Neural progenitor cell (in vitro differentiated cells): ENCODE results near the gene RHBDL1.

Experiments
- EZH2 ChIP-seq: fragments of 200-600 bp; sonication (generic); IDR thresholded peaks from 2 replicates; pipeline ENCODE4 v1.6.1; 2017; ENCODE audit warnings: antibody characterized with exemption, mild to moderate bottlenecking, moderate library complexity
- EZH2phosphoT487 ChIP-seq: fragments of 200-600 bp; sonication (generic); IDR thresholded peaks from 2 replicates; pipeline ENCODE4 v1.6.1; 2017; ENCODE audit warnings: antibody characterized with exemption
- TF ChIP-seq, protein P1 (sequence below): fragments of 200-600 bp; sonication (generic); IDR thresholded peaks from 2 replicates; pipeline ENCODE4 v1.5.1; 2017; ENCODE audit warnings: antibody characterized with exemption, mild to moderate bottlenecking

DNA sequence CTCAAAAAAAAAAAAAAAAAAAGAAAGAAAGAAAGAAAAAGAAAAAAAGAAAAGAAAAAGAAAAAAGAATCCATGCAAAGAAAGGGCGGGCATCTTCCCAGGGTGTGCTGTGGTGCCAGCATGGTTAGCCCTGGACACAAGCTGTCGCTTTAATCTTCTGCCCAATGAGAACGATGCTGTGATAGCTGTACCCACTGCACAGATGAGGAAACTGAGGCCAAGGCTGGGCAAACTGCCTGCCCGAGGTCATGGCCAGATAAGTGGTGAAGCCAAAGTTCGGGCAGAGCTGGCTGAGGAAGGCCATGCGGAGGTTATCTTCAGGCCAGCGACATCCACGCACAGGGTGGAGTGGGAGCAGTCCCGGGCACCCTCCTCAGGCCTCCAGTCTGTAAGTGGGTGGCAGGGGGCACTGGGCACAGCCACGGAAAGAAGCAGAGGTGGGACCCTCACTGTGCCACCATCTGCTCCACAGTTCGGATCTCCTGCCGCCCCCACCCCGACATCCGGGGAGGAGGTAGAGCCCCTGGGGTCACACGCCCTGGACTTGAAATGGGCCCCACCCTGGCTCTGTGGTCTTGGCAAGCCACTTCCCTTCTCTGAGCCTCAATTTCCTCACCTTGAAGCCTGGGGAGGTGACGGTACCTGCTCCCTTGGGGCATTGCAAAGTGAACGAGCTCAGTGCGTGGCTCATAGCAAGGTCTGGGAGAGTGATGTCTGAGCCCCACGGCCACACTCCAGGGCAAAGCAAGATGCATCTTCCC lies 23.6 kb downstream of the RHBDL1 start:
- no peak for TF ChIP-seq EZH2phosphoT487
- TF ChIP-seq, protein P1, sequence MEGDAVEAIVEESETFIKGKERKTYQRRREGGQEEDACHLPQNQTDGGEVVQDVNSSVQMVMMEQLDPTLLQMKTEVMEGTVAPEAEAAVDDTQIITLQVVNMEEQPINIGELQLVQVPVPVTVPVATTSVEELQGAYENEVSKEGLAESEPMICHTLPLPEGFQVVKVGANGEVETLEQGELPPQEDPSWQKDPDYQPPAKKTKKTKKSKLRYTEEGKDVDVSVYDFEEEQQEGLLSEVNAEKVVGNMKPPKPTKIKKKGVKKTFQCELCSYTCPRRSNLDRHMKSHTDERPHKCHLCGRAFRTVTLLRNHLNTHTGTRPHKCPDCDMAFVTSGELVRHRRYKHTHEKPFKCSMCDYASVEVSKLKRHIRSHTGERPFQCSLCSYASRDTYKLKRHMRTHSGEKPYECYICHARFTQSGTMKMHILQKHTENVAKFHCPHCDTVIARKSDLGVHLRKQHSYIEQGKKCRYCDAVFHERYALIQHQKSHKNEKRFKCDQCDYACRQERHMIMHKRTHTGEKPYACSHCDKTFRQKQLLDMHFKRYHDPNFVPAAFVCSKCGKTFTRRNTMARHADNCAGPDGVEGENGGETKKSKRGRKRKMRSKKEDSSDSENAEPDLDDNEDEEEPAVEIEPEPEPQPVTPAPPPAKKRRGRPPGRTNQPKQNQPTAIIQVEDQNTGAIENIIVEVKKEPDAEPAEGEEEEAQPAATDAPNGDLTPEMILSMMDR: no peak
- no peak for TF ChIP-seq EZH2
